HFF-Myc (cell line): ENCODE results near the gene CDC42EP5.
"Not testable (repeated sequence)": the region's sequence is repeated elsewhere in the genome, so short reads cannot be mapped to it uniquely, and the experiment has no call there.

Source experiments
- DNase-seq: peaks from one replicate; pipeline ENCODE4 v3.0.0-alpha.2; 2011; ENCODE audit warnings: low read depth; ENCODE audit errors: extremely low read depth
- H3K4me3 ChIP-seq: replicated peaks from 2 replicates; pipeline ENCODE4 v1.5.1; 2011; ENCODE audit warnings: low read depth, mild to moderate bottlenecking, control low read depth, low read length
- CTCF ChIP-seq: IDR thresholded peaks from 2 replicates; pipeline ENCODE4 v1.5.1; 2012; ENCODE audit warnings: mild to moderate bottlenecking, low read depth, low read length, control low read depth; ENCODE audit errors: missing control alignments

Gene CDC42EP5

DNA sequence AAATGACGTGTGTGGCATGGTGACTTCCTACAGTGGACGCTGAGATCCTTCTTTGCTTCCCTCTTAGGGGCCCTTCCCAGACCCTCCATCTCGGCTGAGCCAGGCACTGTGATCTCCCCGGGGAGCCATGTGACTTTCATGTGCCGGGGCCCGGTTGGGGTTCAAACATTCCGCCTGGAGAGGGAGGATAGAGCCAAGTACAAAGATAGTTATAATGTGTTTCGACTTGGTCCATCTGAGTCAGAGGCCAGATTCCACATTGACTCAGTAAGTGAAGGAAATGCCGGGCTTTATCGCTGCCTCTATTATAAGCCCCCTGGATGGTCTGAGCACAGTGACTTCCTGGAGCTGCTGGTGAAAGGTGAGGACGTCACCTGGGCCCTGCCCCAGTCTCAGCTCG lies 34.7 kb upstream of the CDC42EP5 start:
- H3K4me3 ChIP-seq, result no peak overlapping the region
- TF ChIP-seq CTCF, result no peak
- DNase-seq, result no peak

GRCh38 chr19:54507038-54507717 lies 34.1 kb upstream of the CDC42EP5 start:
- DNase-seq, H3K4me3 ChIP-seq: not testable (repeated sequence)

DNA sequence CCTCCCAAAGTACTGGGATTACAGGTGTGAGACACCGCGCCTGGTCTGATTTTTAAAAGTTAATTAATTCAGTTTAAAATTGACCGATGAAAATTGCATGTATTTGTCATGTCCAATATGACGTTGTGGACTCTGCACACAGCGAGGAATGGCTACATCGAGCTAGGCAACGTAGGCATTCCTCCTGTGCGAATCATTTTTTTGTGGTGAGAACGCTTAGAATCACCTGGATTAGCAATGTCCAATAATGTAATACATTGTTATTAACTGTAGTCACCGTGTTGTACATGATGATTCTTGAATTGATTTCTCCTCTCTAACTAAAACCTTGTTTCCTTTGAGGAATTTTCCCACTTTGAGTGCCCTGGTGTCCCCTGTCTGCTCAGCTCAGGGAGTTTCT lies 33.0 kb upstream of the CDC42EP5 start:
- no peak overlapping the region for H3K4me3 ChIP-seq
- DNase-seq, result no peak
- TF ChIP-seq CTCF, result no peak

- not testable (repeated sequence) for DNase-seq, H3K4me3 ChIP-seq
Measured at GRCh38 chr19:54505542-54505941, 32.4 kb upstream of the CDC42EP5 start.

DNA sequence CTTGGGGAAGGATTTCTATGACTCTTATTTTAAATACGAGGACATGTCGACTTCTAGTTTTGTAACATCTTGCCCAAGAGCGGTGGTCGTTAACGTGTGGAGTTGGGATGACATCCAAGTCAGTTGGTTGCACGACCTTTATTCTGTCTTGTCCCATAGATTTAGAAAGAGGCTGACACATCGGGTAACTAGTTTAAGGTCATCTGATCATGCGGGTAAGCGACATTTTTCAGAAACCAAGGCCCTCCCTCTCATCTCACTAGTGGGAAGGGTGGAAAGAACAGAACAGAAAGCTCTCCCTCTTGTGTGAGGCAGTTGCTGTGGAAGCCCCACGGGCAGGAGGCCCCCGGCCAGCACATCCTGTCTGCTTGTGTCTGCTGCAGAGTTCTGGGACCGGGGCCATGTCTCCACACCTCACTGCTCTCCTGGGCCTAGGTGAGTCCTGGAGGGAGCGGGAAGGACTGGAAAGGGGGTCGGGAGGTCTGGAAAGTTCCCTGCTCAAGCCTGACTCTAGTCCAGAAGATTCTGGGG lies 29.5 kb upstream of the CDC42EP5 start, which contains the start of gene LAIR2:
Gene LAIR2 (plus strand): TSS at position 314 of the 531 bp plus-strand sequence. CDS start 88 bp downstream, at position 402.
- no peak for TF ChIP-seq CTCF
- no peak for DNase-seq
- no peak within 1 kb of the TSS for H3K4me3 ChIP-seq

DNA sequence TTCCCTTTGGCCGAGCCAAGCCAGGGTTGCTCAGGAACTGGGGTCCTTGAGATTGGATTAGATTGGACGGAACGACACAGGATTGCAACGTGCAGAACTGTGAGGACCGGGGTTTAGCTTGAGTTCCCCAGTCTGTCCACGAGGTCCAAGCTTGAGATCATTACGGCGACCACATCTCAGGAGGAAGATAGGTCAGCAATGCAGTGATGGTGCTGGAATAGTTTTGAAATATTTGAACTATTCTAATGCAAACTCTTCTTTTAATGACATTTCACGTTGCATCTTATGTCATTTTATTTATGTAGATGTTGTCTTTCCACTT lies 25.3 kb upstream of the CDC42EP5 start:
- not testable (repeated sequence) for DNase-seq, H3K4me3 ChIP-seq

DNA sequence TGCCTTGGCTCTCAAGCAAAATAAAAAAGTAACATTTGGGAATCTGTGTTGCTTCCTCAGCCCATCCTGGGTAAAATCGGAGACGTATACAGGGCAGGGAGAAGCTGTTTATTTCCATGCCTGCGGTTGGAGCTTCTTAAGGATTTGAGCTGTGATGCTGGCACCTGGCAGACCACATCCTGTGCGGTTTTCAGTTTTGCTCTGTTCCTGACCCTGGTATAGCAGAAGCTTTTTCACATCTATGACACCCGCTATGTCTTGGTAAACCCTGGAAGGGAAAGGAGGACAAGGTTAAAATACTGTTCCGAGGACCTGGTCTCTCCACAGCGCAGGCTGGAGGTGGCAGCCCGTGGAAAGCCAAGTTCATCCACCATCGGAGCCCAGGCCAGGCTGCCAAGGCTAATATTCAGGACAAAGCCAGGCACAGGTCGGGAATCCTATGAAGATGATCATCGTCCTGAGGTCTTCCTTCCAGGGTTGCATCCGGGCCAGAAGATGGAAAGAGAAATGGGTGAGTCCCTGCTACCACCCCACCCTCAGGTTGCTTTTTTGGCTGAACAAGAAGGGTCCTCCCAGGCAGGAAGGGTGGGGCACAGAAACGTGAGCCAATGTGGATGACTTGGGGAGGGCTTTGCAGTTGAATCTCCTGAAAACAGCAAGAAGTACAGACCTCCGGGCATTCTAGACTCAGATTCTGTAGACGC lies 24.8 kb upstream of the CDC42EP5 start:
- DNase-seq, H3K4me3 ChIP-seq: not testable (repeated sequence)

DNA sequence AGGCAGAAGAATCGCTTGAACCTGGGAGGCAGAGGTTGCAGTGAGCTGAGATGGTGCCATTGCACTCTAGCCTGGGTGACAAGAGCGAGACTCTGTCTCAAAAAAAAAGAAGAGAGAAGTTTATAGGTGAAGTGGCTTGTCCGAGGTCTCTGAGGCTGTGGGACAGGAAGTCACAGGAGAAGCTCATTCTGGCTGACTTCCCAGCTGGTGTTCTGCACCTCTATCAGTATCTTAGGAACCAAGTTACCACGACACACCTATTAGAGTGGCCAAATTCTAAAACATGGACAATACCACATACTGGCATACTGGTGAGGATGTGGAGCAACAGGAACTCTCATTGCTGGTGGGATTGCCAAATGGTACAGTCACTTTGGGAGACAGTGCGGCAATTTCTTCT lies 22.2 kb upstream of the CDC42EP5 start:
- not testable (repeated sequence) for DNase-seq, H3K4me3 ChIP-seq

DNA sequence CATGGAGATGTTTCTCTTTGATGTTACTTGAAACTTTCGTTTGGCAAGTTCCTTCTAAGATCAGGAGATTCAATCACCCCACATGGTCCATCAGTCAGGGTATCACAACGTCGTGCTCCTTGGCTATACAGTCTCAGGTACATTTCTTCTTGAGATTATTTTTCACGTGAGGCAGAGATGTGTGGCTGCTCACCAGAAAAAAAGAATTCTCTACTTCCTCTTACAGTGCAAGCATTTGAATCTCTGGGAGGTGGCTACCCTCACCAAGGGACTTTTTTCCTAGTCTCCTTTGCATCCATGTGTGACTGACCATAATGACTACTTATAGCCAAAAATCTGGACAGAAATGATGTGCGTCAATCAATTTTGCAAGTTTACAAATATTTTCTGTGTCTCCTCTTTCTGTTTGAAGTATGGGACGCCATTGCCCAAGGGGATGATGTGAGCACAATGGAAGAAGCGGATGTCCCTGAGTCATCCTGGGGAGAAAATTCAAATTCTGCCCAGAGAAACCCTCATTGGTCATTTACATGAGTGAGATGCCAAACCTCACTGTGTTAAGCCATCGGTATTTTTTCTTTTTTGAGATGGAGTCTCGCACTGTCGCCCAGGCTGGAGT lies 21.0 kb upstream of the CDC42EP5 start:
- no peak for DNase-seq
- H3K4me3 ChIP-seq, result no peak overlapping the region
- no peak for TF ChIP-seq CTCF

GRCh38 chr19:54493056-54493455 lies 20.0 kb upstream of the CDC42EP5 start:
- H3K4me3 ChIP-seq, DNase-seq: not testable (repeated sequence)
